Neuronal stem cell (in vitro differentiated cells): ENCODE results near the gene XAGE5.
"Not testable (repeated sequence)": the region's sequence is repeated elsewhere in the genome, so short reads cannot be mapped to it uniquely, and the experiment has no call there.

Experiments used
- DNase-seq: peaks from one replicate; pipeline ENCODE4 v3.0.0-alpha.2; 2013; ENCODE audit warnings: low spot score
- H2AFZ ChIP-seq: one replicate; pipeline ENCODE4 v1.6.1; 2013; ENCODE audit warnings: mild to moderate bottlenecking, low read length, inconsistent platforms
- H2AK5ac ChIP-seq: 2 replicates; pipeline ENCODE4 v1.6.1; 2013; ENCODE audit warnings: low read depth, mild to moderate bottlenecking, inconsistent platforms, low read length, moderate library complexity, mixed read lengths
- H2BK120ac ChIP-seq: 2 replicates; pipeline ENCODE4 v1.6.1; 2013; ENCODE audit warnings: low read depth, mild to moderate bottlenecking, inconsistent platforms, low read length, moderate library complexity, mixed read lengths
- H2BK12ac ChIP-seq: one replicate; pipeline ENCODE4 v1.6.1; 2013; ENCODE audit warnings: low read length, inconsistent platforms
- H2BK15ac ChIP-seq: 2 replicates; pipeline ENCODE4 v1.6.1; 2013; ENCODE audit warnings: mild to moderate bottlenecking, low read length, inconsistent platforms, mixed read lengths
- H2BK5ac ChIP-seq: one replicate; pipeline ENCODE4 v1.6.1; 2013; ENCODE audit warnings: inconsistent platforms, mild to moderate bottlenecking, low read length, moderate library complexity
- H3K14ac ChIP-seq: one replicate; pipeline ENCODE4 v1.6.1; 2013; ENCODE audit warnings: low read length, inconsistent platforms
- H3K18ac ChIP-seq: 2 replicates; pipeline ENCODE4 v1.6.1; 2013; ENCODE audit warnings: low read length, inconsistent platforms
- H3K23ac ChIP-seq: 2 replicates; pipeline ENCODE4 v1.6.1; 2013; ENCODE audit warnings: low read depth, mild to moderate bottlenecking, mixed read lengths, low read length, inconsistent platforms; ENCODE audit not compliant: poor library complexity
- H3K27ac ChIP-seq: replicated peaks from 3 replicates; pipeline ENCODE4 v1.5.1; 2013; ENCODE audit warnings: low read length, inconsistent platforms
- H3K27me3 ChIP-seq, 3 experiments: 2 replicates each; pipeline ENCODE4 v1.6.1; 2013; ENCODE audit warnings: low read length in 3 of 3, mild to moderate bottlenecking in 2 of 3, inconsistent platforms in 1 of 3, low read depth in 1 of 3, mixed read lengths in 1 of 3, moderate library complexity in 1 of 3; ENCODE audit not compliant: control insufficient read depth in 3 of 3, insufficient read depth in 3 of 3
- H3K36me3 ChIP-seq, 2 donors: replicated peaks in 1 of 2; 2 replicates each; pipeline ENCODE4 v1.6.1; 2013; ENCODE audit warnings: low read length in 2 of 2; ENCODE audit not compliant: control insufficient read depth in 2 of 2, insufficient read depth in 2 of 2
- H3K4ac ChIP-seq: 2 replicates; pipeline ENCODE4 v1.6.1; 2013; ENCODE audit warnings: inconsistent platforms, mild to moderate bottlenecking, low read length, moderate library complexity
- H3K4me1 ChIP-seq, 2 donors: 1 replicate in 1 of 2; 2 replicates in 1 of 2; pipeline ENCODE4 v1.6.1; 2013; ENCODE audit warnings: low read length in 2 of 2, low read depth in 1 of 2; ENCODE audit not compliant: control insufficient read depth in 2 of 2, insufficient read depth in 1 of 2
- H3K4me2 ChIP-seq: one replicate; pipeline ENCODE4 v1.6.1; 2013; ENCODE audit warnings: mild to moderate bottlenecking, low read length, inconsistent platforms; ENCODE audit not compliant: insufficient read depth, poor library complexity, severe bottlenecking
- H3K4me3 ChIP-seq, 2 donors: 2 replicates each; pipeline ENCODE4 v1.5.1; 2013; ENCODE audit warnings: low read length in 2 of 2, mild to moderate bottlenecking in 2 of 2, inconsistent platforms in 1 of 2, moderate library complexity in 1 of 2
- H3K79me1 ChIP-seq: one replicate; pipeline ENCODE4 v1.6.1; 2013; ENCODE audit warnings: low read depth, mild to moderate bottlenecking, inconsistent platforms, low read length, moderate library complexity
- H3K9ac ChIP-seq: one replicate; pipeline ENCODE4 v1.6.1; 2013; ENCODE audit warnings: mild to moderate bottlenecking, low read depth, low read length, inconsistent platforms; ENCODE audit not compliant: poor library complexity
- H3K9me3 ChIP-seq, 2 donors: replicated peaks in 1 of 2; 2 replicates each; pipeline versions ENCODE3 to v1.6.1; 2013; ENCODE audit warnings: low read length in 2 of 2, mild to moderate bottlenecking in 2 of 2, inconsistent platforms in 1 of 2, low read depth in 1 of 2, mixed read lengths in 1 of 2, moderate library complexity in 1 of 2; ENCODE audit not compliant: control insufficient read depth in 2 of 2, insufficient read depth in 1 of 2
- H4K8ac ChIP-seq: one replicate; pipeline ENCODE4 v1.6.1; 2013; ENCODE audit warnings: low read depth, mild to moderate bottlenecking, inconsistent platforms, low read length, moderate library complexity
- H4K91ac ChIP-seq: one replicate; pipeline ENCODE4 v1.6.1; 2013; ENCODE audit warnings: low read length, low read depth, mild to moderate bottlenecking, inconsistent platforms; ENCODE audit not compliant: poor library complexity
- WGBS, 2 donors: extraction: QIAGEN DNeasy Blood & Tissue Kit; methylation state at CpG; one replicate each; pipeline ENCODE4 v1.1.7; 2013; ENCODE audit warnings: missing lambda C conversion rate in 2 of 2, mixed read lengths in 1 of 2; ENCODE audit not compliant: insufficient read length in 2 of 2, insufficient replicate concordance in 1 of 2; ENCODE audit errors: extremely low coverage in 2 of 2; 5-methylcytosine and 5-hydroxymethylcytosine counted together

The XAGE5 gene

GRCh38 chrX:52804876-52805275 is 6.2 kb upstream of the XAGE5 start:
- H2AK5ac ChIP-seq, H2BK120ac ChIP-seq, H3K4me2 ChIP-seq, H3K14ac ChIP-seq, H2BK5ac ChIP-seq, H2BK15ac ChIP-seq, H3K4ac ChIP-seq, H4K8ac ChIP-seq, H2AFZ ChIP-seq, H3K36me3 ChIP-seq, DNase-seq, H3K23ac ChIP-seq, H3K18ac ChIP-seq, H3K27me3 ChIP-seq, H3K9me3 ChIP-seq, H3K4me3 ChIP-seq, H4K91ac ChIP-seq, H3K79me1 ChIP-seq, H3K9ac ChIP-seq, H2BK12ac ChIP-seq, H3K27ac ChIP-seq, H3K4me1 ChIP-seq: not testable (repeated sequence)
- WGBS, 2 donors: no CpG with 5 or more reads among the region's 2 CpGs

- no peak overlapping the region for H2BK15ac ChIP-seq
- H3K4me2 ChIP-seq: no peak overlapping the region
- no peak overlapping the region for H3K4ac ChIP-seq
- peak overlapping the region; percentile 23 for H4K8ac ChIP-seq
- no peak overlapping the region for H4K91ac ChIP-seq
- H3K4me1 ChIP-seq: no peaks in the 10 kb centered on the region
- no peak overlapping the region for H3K27ac ChIP-seq
- WGBS, 2 donors: no CpG with 5 or more reads among the region's 4 CpGs
- no peak overlapping the region for H3K18ac ChIP-seq
- no peak overlapping the region for H3K14ac ChIP-seq
- H2AFZ ChIP-seq: no peak overlapping the region
- H3K27me3 ChIP-seq: peaks cover 0 to 20% (median 0%) of the 10 kb centered on the region in 3 experiments
- no peaks in the 10 kb centered on the region for H3K9me3 ChIP-seq
- no peaks in the 10 kb centered on the region for H3K79me1 ChIP-seq
- no peak overlapping the region for H2BK12ac ChIP-seq
- H2AK5ac ChIP-seq: no peak overlapping the region
- DNase-seq: no peak
- H3K36me3 ChIP-seq: no peaks in the 10 kb centered on the region
- H2BK120ac ChIP-seq: no peak overlapping the region
- H2BK5ac ChIP-seq: no peak overlapping the region
- no peak overlapping the region for H3K4me3 ChIP-seq
- H3K9ac ChIP-seq: no peak overlapping the region
- H3K23ac ChIP-seq: no peak overlapping the region
These were observed 8.7 kb downstream of the XAGE5 start for GRCh38 chrX:52819788-52820187.

- no peak overlapping the region for H3K23ac ChIP-seq
- H2BK12ac ChIP-seq: no peak overlapping the region
- H2BK5ac ChIP-seq: no peak overlapping the region
- no peak overlapping the region for H3K27ac ChIP-seq
- H4K8ac ChIP-seq: no peak overlapping the region
- H3K9me3 ChIP-seq: no peaks in the 10 kb centered on the region
- H3K14ac ChIP-seq: no peak overlapping the region
- H4K91ac ChIP-seq: no peak overlapping the region
- DNase-seq: no peak
- H2BK120ac ChIP-seq: no peak overlapping the region
- H3K9ac ChIP-seq: no peak overlapping the region
- no peak overlapping the region for H3K18ac ChIP-seq
- H3K79me1 ChIP-seq: no peaks in the 10 kb centered on the region
- no peaks in the 10 kb centered on the region for H3K4me1 ChIP-seq
- H3K4me3 ChIP-seq: no peak overlapping the region
- H2AFZ ChIP-seq: no peak overlapping the region
- no peak overlapping the region for H3K4ac ChIP-seq
- H3K4me2 ChIP-seq: no peak overlapping the region
- WGBS, 2 donors: no CpG with 5 or more reads among the region's 11 CpGs
- peaks cover 0 to 20% (median 0%) of the 10 kb centered on the region in 3 experiments for H3K27me3 ChIP-seq
- no peak overlapping the region for H2AK5ac ChIP-seq
- H3K36me3 ChIP-seq: no peaks in the 10 kb centered on the region
- no peak overlapping the region for H2BK15ac ChIP-seq
These were observed 10.1 kb downstream of the XAGE5 start for GRCh38 chrX:52821079-52821760.

GRCh38 chrX:52824608-52825007 is 13.5 kb downstream of the XAGE5 start:
- no peak overlapping the region for H3K14ac ChIP-seq
- no peaks in the 10 kb centered on the region for H3K9me3 ChIP-seq
- no peak overlapping the region for H3K4ac ChIP-seq
- H2AFZ ChIP-seq: no peak overlapping the region
- no peak overlapping the region for H3K23ac ChIP-seq
- no peaks in the 10 kb centered on the region for H3K79me1 ChIP-seq
- no peak overlapping the region for H3K18ac ChIP-seq
- no peak for DNase-seq
- no peak overlapping the region for H4K8ac ChIP-seq
- H2BK120ac ChIP-seq: no peak overlapping the region
- no peak overlapping the region for H2BK15ac ChIP-seq
- no peak overlapping the region for H2AK5ac ChIP-seq
- H3K4me3 ChIP-seq: no peak overlapping the region
- H2BK5ac ChIP-seq: no peak overlapping the region
- H2BK12ac ChIP-seq: no peak overlapping the region
- H3K9ac ChIP-seq: no peak overlapping the region
- no peaks in the 10 kb centered on the region for H3K4me1 ChIP-seq
- WGBS, 2 donors: no CpG with 5 or more reads among the region's 2 CpGs
- no peaks in the 10 kb centered on the region for H3K36me3 ChIP-seq
- H4K91ac ChIP-seq: no peak overlapping the region
- peaks cover 0 to 6% (median 0%) of the 10 kb centered on the region in 3 experiments for H3K27me3 ChIP-seq
- H3K27ac ChIP-seq: no peak overlapping the region
- H3K4me2 ChIP-seq: no peak overlapping the region
